ENCODE results near the gene TOP1. TPM values are rescaled to one million over a fixed set of nuclear protein-coding genes. Genes with fewer than 3 reads are reported as not detected.
A peak's percentile ranks its signal among the peaks of the same experiment; 100 is the strongest.

TOP1 gene
- total RNA-seq, 1 donor from 2014 or later, result 117 TPM

DNA sequence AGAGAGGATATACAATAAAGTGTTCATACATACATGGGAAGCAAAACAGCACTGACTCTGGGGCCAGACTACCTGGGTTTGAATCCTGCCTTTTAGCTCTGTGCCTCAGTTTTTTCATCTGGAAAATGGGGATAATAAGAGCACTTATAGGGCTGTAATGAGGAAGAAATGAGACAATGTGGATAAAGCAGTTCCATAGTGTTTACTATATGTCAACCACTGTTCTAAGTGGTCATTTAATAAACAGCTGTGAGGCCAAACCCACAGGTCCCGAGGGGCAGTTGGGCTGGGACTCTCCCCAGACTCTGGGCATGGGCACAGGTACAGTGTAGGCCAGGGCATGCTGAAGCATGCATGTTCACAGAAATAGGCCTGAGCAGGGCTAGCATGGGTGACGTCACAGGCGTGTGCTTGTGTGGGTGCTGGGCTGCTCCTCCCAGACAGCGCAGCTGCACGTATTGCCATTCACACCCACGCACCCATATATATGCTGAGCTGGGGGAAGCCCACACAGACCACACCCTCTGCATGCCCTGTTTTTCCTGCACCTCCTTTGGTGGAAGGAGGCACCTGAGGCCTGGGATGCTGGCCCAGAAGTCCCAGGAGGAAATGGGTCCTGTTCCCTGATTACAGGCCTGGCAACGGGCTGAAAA is 105.2 kb downstream of the TOP1 start:
- peak overlapping the region; percentile 77 for H3K27ac Mint-ChIP-seq
- peaks cover 11% of the 10 kb centered on the region for H3K36me3 Mint-ChIP-seq (ENCODE audit: low read depth)
- intact Hi-C loops (cut with micrococcal nuclease), result loop anchor here (10.0 kb wide), 1 partner anchor 561 kb away; no protein-coding TSS in a partner anchor
- peak; percentile 84 for DNase-seq
- H3K27me3 Mint-ChIP-seq, result no peaks in the 10 kb centered on the region
- H3K9me3 Mint-ChIP-seq, result no peaks in the 10 kb centered on the region
- peaks cover 40% of the 10 kb centered on the region for H3K4me1 Mint-ChIP-seq
- no peak overlapping the region for H3K4me3 Mint-ChIP-seq

DNA sequence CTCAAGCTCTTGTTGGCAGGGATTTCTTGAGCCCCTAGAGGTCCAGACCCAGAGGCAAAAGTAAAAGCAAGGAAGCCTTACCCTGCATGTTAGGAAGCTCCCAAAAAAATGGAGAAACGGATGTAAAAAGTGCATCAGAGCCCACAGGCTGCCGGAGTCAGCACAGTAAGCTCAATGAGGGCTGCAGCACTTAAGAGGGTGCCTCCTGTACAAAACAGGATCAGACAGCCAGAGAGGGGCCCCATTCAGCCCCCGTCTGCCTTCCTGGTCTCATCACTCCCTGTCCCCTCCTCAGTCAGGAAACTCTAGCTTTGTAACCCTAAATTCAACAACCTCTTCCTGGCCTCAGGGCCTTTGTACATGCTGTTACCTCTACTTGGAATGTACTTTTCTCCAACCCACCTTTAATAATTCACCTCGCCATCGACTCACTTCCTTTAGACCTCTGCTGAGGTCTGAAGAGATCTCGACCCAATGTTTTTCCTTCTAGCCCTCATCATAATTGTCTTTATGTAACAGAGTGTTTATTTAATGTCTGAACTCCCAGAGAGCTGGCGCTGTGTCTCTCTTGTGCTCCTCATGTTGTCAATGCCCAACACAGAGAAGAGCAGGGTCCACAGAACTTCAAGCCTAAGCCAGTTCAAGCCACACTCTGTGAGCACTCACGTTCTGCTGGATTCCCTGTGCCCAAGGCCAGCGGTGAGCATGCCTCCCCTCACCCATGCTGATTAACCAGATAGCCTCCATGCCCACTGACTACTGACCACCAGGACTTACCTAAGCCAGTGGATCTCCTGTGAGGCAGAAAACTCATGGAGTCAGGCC is 106.0 kb downstream of the TOP1 start:
- Mint-ChIP-seq H3K27me3 (no peaks in the 10 kb centered on the region), H3K9me3 (no peaks in the 10 kb centered on the region), H3K27ac (peak overlapping the region; percentile 77), H3K4me3 (no peak overlapping the region), H3K4me1 (peaks cover 42% of the 10 kb centered on the region), H3K36me3 (ENCODE audit: low read depth) (peaks cover 17% of the 10 kb centered on the region)
- intact Hi-C loops (cut with micrococcal nuclease), result loop anchor here (1.0 to 10.0 kb wide), 5 partner anchors 38 to 560 kb away; partner anchors contain the start of genes CHD6 and LPIN3
- DNase-seq, result no peak

DNA sequence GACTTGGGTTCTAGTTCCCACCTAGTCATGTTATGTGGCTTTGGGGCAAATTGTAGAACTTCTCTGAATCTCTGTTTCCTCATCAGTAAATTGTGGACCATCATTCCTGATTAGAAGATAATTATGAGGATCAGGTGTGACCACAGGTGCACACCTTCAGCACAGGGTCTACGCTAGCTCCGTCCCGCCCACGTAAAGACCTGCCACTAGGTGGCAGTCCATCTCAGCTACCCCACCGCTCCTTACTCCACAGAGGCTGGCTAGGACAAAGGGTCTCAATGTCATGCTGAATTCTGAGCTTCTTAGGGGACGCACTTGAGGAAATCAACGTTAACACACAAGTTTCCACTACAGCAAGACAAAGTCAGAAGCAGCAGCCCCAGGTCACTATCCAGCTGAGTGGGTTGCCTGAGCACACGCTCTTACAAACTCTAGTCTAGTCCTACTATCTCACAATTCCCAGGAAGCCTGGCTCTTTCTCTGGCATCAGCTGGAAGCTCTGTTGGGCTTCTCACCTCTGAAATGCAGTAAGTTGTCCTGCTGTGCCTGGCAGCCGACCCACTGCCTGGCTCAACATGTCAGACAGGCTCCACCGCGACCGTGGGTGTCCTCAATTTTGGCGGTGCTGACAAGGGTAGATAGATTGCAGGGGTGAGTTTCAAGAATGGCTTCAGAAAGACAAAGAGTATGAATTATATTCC is 106.7 kb downstream of the TOP1 start:
- Mint-ChIP-seq H3K36me3 (ENCODE audit: low read depth) (peaks cover 22% of the 10 kb centered on the region), H3K4me3 (peak overlapping the region; percentile 80), H3K27ac (peak overlapping the region; percentile 87), H3K4me1 (peaks cover 50% of the 10 kb centered on the region), H3K27me3 (no peaks in the 10 kb centered on the region), H3K9me3 (no peaks in the 10 kb centered on the region)
- peak; percentile 89 for DNase-seq
- intact Hi-C loops (cut with micrococcal nuclease), result loop anchor here (1.0 to 10.0 kb wide), 5 partner anchors 37 to 559 kb away; partner anchors contain the start of genes CHD6 and LPIN3

DNA sequence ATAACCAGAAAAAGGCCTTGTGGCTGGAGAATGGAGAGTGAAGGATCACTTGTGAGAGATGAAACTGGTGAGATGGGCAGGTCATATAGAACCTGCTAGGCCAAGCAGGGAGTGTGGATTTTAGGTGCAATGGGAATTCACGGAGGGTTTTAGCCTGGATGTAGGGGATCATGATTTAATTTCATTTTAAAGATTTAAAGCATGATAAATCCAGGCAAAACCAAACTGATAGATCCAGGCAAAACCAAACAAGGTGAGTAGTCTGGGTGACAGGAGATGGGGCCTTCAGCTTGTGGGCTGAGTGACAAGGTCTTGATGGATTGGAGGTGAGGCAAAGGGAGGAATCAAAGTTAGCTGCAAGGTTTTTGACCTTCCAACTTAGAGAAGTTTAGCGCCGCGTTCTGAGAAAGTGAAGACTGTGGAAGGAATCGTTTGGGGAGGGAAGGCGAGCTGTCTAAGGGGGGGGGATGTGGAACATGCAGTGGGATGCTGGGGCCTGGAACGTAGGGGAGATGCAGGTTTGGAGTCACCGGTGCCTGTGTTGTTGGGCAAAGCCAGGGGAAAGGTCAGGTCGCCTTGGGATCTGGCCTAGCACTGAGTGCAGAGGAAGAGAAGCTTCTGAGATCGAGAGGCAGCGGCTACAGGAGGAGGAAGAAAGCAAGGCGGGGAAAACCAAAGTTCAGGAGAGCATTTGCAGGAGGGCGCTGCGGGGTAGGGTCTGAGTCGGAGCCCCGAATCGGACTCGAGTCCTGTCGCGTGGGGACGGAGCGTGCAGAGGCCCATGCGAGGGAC is 107.5 kb downstream of the TOP1 start:
- no peak for DNase-seq
- Mint-ChIP-seq H3K27ac (peak overlapping the region; percentile 87), H3K27me3 (no peaks in the 10 kb centered on the region), H3K9me3 (no peaks in the 10 kb centered on the region), H3K4me1 (peaks cover 55% of the 10 kb centered on the region), H3K4me3 (peak overlapping the region; percentile 80), H3K36me3 (ENCODE audit: low read depth) (peaks cover 26% of the 10 kb centered on the region)
- intact Hi-C loops (cut with micrococcal nuclease), result loop anchor here (1.0 to 10.0 kb wide), 7 partner anchors 36 to 559 kb away; partner anchors contain the start of genes CHD6, LPIN3, TOP1 and ZHX3

DNA sequence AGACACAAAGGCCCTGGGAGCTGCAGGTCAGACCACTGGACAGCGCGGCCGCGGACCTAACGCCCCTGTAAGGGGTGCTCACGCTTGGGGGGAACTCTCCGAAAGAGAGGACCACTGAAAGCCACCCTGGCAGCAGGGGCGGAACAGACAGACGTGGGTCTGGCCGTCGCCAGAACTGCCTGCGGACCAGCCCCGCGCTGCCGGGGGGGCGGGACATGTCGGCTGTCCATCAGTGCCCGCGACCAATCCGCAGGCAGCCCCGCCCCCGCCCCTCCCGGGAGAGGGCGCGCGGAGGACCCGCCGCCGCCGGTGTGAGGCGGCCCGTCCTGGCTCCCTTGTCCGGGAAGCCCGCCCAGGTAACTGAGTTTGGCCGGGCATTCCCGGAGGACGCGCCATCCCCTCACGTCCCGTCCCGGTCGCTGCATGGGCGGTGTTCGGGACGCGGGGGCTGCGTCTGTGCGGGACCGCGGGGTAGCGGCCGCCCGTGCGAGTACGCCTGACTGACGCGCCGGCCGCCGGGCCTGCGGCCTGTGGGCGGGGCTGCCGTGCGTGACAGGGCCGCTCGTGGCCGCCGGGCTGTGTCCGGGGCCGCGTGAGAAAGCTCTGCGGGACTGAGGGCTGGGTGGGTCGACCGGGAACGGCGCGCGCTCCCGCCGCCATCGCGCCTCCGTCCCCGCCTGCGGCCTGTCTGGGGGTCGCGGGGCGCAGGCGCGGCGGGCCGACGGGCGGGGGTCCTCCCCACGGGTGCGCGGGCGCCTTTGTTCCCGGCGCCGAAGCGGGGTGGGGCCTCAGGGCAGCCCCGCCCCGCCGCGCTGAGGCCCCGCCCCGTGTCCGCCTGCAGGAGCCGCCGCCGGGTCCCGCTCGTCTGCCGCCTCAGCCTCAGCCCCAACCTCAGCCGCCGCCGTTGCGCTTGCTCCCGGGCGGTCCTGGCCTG is 108.3 kb downstream of the TOP1 start, which contains the start of gene PLCG1:
Gene PLCG1 (plus strand): TSS at position 864 of the 934 bp plus-strand sequence. CDS start 99 bp downstream, outside the sequence.
- peaks cover 28% of the 10 kb centered on the region for H3K36me3 Mint-ChIP-seq (ENCODE audit: low read depth)
- DNase-seq, result peak; percentile 96
- no peaks in the 10 kb centered on the region for H3K9me3 Mint-ChIP-seq
- H3K27me3 Mint-ChIP-seq, result no peaks in the 10 kb centered on the region
- peaks cover 57% of the 10 kb centered on the region for H3K4me1 Mint-ChIP-seq
- peak within 1 kb of the TSS; percentile 96 for H3K4me3 Mint-ChIP-seq
- peak within 1 kb of the TSS; percentile 95 for H3K27ac Mint-ChIP-seq
- intact Hi-C loops (cut with micrococcal nuclease), result loop anchor here (1.0 to 10.0 kb wide), 5 partner anchors 35 to 558 kb away; partner anchors contain the start of genes CHD6, TOP1 and ZHX3

DNA sequence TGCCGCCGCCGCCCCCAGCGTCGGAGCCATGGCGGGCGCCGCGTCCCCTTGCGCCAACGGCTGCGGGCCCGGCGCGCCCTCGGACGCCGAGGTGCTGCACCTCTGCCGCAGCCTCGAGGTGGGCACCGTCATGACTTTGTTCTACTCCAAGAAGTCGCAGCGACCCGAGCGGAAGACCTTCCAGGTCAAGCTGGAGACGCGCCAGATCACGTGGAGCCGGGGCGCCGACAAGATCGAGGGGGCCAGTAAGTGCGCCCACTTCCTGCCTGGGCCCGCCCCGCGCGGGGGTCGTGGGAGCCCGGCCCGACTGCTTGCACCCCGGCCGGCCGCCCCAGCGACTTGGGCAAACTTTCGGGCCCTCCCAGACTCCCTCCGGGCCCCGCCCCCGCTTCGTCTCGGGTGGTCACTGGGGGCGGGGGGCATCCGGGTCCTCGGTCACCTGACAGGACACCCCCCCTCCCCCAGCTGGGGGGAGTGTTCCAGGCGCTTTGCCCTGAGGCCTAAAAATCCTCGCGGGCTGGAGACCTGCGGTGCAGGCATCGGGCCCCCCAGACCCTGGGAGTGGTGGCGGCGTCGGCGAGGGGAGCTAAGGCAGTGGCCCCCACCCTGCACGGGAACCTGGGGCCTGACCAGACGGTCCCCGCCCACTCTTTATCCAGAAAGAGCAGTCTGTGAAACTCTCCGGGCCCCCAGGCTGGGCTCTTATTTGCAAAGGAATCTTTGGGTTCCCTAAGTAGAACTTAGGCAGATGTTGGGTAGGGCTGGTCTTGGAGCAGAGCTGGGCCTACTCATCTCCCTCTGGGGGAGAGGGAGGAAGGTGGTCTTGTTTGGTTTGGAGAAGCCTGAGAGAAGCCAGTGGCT is 109.2 kb downstream of the TOP1 start:
- Mint-ChIP-seq H3K36me3 (ENCODE audit: low read depth) (peaks cover 28% of the 10 kb centered on the region), H3K27ac (peak overlapping the region; percentile 95), H3K4me3 (peak overlapping the region; percentile 96), H3K4me1 (peaks cover 63% of the 10 kb centered on the region), H3K9me3 (no peaks in the 10 kb centered on the region), H3K27me3 (no peaks in the 10 kb centered on the region)
- peak; percentile 91 for DNase-seq
- intact Hi-C loops (cut with micrococcal nuclease), result loop anchor here (5.0 to 10.0 kb wide), 3 partner anchors 34 to 557 kb away; partner anchors contain the start of gene CHD6

DNA sequence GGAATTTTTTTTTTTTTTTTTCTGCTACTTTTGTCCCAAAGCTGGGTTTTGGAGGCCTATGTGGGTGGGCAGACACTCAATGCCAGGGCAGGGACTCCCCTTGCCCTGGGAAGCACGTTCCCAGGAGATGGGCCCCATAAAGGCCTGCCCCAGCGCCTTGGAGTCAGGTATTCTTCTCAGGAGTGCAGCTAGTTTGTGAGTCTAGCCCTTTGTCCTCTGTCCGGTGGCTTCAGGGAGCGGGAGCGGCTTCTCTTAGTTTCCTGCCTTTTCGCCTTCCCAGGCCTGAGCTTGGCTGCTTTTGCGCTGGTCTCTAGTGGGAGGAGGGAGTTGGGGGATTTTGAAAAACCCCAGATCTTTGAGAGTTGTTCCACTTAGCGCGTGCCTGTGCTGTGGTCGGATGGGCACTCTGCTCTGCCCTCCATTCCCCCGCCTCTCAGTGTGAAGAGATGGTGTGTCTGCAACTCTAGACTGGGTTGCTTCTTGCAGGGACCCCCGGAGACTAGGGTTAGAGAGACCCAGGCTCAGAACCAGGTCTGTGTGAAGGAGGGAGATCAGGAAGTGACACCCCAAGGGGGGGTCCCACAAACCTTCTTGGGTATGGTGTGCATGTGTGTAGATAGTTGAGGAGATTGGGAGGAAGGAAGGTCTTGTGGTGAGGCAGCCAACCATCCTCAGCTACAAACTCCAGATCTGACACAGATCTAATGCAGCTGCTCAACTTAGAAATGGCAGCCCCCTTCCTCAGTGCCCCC is 110.0 kb downstream of the TOP1 start:
- Mint-ChIP-seq H3K27me3 (no peaks in the 10 kb centered on the region), H3K27ac (peak overlapping the region; percentile 95), H3K36me3 (ENCODE audit: low read depth) (peaks cover 28% of the 10 kb centered on the region), H3K9me3 (no peaks in the 10 kb centered on the region), H3K4me3 (peak overlapping the region; percentile 96), H3K4me1 (peaks cover 67% of the 10 kb centered on the region)
- intact Hi-C loops (cut with micrococcal nuclease), result loop anchor here (1.0 to 10.0 kb wide), 5 partner anchors 11 to 556 kb away; partner anchors contain the start of gene CHD6
- peak; percentile 82 for DNase-seq

DNA sequence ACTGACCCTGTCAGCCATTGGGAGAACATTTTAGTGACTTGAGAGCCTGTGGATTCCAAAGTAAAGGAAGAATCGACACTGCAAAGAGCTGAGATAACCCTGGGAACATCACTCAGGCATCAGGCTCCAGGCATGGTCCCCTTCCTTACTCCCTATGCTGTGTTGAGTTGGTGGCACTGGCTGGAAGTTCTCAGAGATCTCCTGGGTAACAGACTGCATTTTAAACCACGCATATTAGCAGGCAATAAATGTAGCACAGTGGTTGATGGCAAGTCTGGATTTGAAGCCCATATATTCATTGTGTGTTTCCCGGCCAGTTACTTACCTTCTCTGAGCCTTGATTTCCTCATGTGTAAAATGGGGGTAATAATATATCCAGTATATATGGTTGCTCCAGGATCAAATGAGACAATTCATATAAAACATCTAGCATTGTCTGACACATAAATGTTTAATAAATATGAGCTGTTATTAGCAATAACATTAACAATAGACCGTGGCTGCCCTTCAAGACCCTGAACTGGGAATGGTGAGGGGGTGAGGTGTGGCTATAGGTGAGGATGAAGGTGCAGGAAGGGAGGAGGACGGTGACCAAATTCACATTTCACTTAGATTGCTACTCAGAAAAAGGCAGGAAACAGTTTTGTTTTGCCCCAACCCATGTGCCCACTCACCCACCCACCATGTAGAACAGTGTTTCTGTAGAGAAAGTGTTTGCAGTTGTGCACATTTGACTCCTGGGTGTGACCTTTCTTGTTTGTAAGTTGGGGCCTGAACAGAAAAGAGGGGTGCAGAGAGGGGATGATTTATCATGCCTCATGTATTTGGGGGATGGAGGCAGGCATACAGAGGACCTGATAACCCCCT is 110.8 kb downstream of the TOP1 start:
- Mint-ChIP-seq H3K4me1 (peaks cover 70% of the 10 kb centered on the region), H3K27me3 (no peaks in the 10 kb centered on the region), H3K9me3 (no peaks in the 10 kb centered on the region), H3K27ac (peak overlapping the region; percentile 95), H3K4me3 (peak overlapping the region; percentile 96), H3K36me3 (ENCODE audit: low read depth) (peaks cover 34% of the 10 kb centered on the region)
- intact Hi-C loops (cut with micrococcal nuclease), result loop anchor here (1.0 to 10.0 kb wide), 5 partner anchors 10 to 555 kb away; partner anchors contain the start of gene CHD6
- DNase-seq, result peak; percentile 77

DNA sequence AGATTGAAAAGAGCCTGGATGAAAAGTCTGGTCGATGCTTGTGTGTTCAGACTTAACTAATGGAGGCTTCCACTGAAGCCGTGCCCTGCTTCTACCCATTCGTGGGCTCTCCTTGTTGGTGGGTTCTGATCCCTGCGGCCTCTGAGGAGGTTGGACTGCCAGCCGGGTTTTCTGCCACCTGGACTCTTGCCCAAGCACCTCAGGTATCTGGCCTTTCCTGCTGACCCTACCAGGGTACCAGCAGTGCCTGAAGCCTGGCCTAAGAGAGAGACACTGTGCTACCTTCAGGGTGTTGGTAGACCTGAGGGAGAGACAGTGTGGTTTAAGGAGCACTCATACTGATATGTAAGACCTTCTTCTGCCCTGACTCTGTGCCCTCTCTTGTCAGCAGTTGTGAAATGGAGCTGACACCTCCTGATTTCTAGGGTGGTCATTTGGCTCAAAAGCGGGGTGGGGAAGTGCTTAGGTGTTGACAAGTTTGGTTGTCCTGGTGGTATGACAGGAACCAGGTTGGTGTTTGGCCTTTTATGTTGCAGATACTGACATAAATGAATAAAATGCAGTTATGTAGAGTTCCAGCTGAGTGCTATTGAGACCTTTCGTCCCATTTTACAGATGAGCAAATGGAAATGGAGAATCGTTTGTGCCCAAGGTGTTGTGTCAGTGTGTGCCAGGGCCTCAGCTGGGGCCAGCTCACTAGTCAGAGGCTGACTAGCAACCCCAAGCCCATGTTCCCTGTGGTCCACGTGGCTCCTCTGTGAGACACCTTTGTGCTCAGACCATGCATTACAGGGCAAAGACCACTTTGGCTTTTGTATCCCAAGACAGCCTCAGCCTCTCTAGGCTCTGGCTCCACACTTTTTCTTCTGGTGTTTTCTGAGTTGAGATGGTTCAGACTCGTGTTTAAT is 111.9 kb downstream of the TOP1 start:
- intact Hi-C loops (cut with micrococcal nuclease), result no loop called here
- Mint-ChIP-seq H3K4me3 (peak overlapping the region; percentile 96), H3K27ac (peak overlapping the region; percentile 95), H3K4me1 (peaks cover 71% of the 10 kb centered on the region), H3K36me3 (ENCODE audit: low read depth) (peaks cover 43% of the 10 kb centered on the region), H3K9me3 (no peaks in the 10 kb centered on the region), H3K27me3 (no peaks in the 10 kb centered on the region)
- no peak for DNase-seq
